ENCODE measurements around the gene RAB40C.

GRCh38 chr16:644556-644955 lies 54.7 kb downstream of the RAB40C start:
- TF ChIP-seq CTCF (conservative IDR thresholded peaks at IDR 0.05 in 1 of 2, IDR thresholded peaks at IDR 0.05 in 1 of 2; ENCODE audit: low read depth in 1 of 2, low read length in 2 of 2), result no peak
- no peak for TF ChIP-seq EZH2 (IDR thresholded peaks at IDR 0.05; ENCODE audit: low read length, missing control alignments)

All from fibroblast of lung (primary cell).